Activated CD4-positive, CD25-positive, alpha-beta regulatory T cell treated with anti-CD3 and anti-CD28 coated beads, Interleukin-2, amount 50 U/mL, for 24 hours (primary cell): Measurements from ENCODE around the gene PCDHB11.
"Not testable (repeated sequence)": the region's sequence is repeated elsewhere in the genome, so short reads cannot be mapped to it uniquely, and the experiment has no call there.

Source experiments
- ATAC-seq, 2 donors: fragments of 150-1000 bp; cut with Tn5 transposase; one replicate each; pipeline ENCODE4 v1.10.0; 2021; ENCODE audit warnings: mild to moderate bottlenecking in 1 of 2, moderate library complexity in 1 of 2

The PCDHB11 gene

DNA sequence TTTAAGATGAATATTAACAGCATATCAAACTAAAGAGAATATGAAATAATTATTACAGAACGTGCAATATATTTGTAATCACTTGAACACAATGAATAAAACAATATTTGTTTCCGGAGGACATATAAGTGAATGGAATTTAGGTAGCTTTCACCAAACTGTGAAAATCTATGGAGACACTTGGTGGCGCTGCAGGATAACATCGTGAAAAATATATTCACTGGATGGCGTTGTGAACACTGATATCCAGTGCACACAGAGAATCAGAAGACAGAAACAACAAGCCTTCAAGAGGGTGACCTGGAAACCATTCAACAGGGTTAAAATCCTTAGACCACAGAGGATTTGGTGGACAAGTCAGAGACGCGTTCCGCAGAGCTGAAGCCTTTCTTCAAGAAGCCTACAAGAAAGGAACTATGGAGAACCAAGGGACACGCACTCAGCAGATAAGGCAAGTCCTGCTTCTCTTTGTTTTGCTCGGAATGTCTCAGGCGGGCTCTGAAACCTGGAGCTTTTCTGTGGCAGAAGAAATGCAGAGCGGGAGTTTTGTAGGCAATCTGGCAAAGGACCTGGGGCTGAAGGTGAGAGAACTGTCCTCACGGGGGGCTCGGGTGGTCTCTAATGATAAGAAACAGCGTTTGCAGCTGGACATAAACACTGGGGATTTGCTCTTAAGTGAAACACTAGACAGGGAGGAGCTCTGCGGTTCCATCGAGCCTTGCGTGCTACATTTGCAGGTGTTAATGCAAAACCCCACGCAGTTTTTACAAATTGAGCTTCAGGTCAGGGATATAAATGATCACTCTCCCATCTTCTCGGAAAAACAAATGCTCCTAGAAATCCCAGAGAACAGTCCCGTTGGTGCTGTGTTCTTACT, at the start of gene PCDHB11:
Gene PCDHB11 (plus strand): TSS at position 269 of the 877 bp plus-strand sequence. CDS start 148 bp downstream, at position 417.
- ATAC-seq, result no peak

DNA sequence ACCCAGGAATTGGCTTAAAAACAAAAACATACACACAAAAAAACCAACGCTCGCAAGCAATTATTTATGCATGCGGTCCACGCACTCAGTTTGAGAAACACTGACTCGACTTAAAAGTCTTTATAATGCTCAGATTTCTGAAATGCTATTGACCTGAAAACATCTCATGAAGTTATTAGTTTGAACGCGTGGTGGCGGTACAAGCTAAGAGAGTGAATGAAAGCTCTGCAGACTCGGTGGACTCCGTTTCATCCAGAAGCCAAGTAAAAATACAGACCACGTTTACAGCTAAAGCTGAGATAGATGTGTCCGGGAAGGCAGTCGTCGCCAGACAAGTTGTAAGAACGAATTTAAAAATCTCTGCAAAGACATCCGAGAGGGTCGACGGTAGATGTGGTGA, 49.6 kb upstream of the PCDHB11 start, which contains the start of gene PCDHB6:
Gene PCDHB6 (plus strand): TSS at position 246 of the 400 bp plus-strand sequence. CDS start 201 bp downstream, outside the sequence.
- ATAC-seq, result no peak

DNA sequence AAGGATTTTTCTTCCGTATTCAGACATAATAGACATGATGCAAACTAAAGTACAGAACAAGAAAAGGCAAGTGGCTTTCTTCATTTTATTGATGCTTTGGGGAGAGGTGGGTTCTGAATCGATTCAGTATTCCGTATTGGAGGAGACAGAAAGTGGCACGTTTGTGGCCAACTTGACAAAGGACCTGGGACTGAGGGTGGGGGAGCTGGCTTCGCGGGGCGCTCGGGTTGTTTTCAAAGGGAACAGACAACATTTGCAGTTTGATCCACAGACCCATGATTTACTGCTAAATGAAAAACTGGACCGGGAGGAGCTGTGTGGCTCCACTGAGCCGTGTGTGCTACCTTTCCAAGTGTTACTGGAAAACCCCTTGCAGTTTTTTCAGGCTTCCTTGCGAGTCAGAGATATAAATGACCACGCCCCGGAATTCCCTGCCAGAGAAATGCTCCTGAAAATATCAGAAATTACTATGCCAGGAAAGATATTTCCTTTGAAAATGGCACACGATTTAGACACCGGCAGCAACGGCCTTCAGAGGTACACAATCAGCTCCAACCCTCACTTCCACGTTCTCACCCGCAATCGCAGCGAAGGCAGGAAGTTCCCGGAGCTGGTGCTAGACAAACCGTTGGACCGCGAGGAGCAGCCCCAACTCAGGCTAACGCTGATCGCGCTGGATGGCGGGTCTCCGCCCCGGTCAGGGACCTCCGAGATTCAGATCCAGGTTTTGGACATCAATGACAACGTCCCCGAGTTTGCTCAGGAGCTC, 49.0 kb upstream of the PCDHB11 start:
- no peak for ATAC-seq

DNA sequence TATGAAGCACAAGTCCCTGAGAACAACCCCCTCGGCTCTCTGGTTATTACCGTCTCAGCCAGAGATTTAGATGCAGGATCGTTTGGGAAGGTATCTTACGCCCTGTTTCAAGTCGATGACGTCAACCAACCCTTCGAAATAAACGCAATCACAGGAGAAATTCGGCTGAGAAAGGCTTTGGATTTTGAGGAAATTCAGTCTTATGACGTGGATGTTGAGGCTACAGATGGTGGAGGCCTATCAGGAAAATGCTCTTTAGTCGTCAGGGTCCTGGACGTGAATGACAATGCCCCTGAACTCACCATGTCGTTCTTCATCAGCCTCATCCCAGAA, 48.5 kb upstream of the PCDHB11 start:
- ATAC-seq, result no peak

DNA sequence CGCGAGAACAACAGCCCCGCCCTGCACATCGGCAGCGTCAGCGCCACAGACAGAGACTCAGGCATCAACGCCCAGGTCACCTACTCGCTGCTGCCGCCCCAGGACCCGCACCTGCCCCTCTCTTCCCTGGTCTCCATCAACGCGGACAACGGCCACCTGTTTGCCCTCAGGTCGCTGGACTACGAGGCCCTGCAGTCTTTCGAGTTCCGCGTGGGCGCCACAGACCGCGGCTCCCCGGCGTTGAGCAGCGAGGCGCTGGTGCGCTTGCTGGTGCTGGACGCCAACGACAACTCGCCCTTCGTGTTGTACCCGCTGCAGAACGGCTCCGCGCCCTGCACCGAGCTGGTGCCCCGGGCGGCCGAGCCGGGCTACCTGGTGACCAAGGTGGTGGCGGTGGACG, 47.8 kb upstream of the PCDHB11 start:
- not testable (repeated sequence) for ATAC-seq

DNA sequence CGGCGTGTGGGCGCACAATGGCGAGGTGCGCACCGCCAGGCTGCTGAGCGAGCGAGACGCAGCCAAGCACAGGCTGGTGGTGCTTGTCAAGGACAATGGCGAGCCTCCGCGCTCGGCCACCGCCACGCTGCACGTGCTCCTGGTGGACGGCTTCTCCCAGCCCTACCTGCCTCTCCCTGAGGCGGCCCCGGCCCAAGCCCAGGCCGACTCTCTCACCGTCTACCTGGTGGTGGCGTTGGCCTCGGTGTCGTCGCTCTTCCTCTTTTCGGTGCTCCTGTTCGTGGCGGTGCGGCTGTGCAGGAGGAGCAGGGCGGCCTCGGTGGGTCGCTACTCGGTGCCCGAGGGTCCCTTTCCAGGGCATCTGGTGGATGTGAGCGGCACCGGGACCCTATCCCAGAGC, 47.3 kb upstream of the PCDHB11 start:
- not testable (repeated sequence) for ATAC-seq

DNA sequence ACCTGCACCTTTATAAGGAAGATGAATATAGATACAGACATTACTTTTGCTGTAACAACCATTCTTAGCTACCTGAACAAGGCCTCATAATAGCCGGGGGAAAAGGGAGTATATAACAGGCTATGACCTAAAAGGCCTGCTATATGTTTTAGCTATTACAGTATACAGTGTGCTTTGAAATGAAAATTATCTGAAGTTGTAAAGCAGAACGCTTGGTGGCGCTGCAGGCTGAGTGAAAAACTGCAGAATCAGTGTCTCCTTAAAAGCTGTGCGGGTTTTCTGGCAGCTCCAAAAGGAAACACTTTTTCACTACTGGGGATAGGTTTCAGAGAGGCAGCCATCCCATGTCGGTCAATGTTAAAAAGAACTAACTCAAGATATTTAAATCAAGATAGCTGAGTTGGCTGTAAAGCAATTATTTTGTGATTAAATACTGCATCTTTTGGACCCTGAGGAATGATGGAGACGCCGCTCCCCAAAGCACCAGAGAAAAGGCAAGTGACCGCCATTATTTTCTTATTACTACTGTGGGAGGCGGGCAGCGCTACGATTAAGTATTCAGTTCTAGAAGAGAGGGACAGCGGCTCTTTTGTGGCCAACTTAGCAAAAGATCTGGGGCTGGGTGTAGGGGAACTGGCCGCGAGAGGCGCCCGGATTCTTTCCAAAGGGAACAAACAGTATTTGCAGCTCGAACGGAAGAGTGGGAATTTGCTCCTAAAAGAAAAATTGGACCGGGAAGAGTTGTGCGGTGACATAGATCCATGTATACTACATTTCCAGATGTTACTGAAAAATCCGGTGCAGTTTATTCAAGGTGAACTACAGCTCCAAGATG, 43.7 kb upstream of the PCDHB11 start:
- no peak for ATAC-seq

DNA sequence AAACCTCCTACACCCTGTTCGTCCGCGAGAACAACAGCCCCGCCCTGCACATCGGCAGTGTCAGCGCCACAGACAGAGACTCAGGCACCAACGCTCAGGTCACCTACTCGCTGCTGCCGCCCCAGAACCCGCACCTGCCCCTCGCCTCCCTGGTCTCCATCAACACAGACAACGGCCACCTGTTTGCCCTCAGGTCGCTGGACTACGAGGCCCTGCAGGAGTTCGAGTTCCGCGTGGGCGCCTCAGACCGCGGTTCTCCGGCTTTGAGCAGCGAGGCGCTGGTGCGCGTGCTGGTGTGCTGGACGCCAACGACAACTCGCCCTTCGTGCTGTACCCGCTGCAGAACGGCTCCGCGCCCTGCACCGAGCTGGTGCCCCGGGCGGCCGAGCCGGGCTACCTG, 42.1 kb upstream of the PCDHB11 start:
- ATAC-seq, result not testable (repeated sequence)

DNA sequence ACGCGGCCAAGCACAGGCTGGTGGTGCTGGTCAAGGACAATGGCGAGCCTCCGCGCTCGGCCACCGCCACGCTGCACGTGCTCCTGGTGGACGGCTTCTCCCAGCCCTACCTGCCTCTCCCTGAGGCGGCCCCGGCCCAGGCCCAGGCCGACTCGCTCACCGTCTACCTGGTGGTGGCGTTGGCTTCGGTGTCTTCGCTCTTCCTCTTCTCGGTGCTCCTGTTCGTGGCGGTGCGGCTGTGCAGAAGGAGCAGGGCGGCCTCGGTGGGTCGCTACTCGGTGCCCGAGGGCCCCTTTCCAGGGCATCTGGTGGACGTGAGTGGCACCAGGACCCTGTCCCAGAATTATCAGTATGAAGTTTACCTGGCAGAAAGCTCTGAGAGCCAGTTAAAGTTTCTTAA, 41.5 kb upstream of the PCDHB11 start:
- ATAC-seq, result not testable (repeated sequence)

DNA sequence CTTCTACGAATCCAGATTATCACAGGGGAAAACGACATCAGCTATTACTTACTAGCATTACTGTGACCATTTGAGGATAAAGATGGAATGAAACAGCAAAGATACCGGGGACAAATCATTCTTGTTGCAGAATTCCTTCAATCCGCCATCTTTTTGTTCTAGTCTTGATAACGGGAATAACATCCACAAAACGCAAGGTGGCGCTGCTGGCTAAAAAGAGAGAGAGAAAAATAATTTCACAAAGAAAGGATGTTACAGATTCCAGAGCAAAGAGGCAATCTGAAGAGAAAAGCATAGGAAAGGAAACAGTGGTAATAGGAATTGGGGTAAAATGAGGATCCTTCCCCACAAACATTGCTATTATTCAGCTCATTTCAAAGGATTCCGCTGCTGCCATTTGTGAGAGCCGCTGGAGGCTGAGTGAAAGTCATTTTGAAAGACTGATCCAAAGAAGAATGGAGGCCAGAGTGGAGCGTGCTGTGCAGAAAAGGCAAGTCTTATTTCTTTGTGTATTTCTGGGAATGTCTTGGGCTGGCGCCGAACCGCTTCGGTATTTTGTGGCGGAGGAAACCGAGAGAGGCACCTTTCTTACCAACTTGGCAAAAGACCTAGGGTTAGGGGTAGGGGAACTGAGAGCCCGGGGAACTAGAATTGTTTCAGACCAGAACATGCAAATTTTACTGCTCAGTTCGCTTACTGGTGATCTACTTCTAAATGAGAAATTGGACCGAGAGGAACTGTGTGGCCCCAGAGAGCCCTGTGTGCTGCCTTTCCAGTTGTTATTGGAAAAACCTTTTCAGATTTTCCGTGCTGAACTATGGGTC, 26.8 kb upstream of the PCDHB11 start, which contains the start of gene PCDHB7:
Gene PCDHB7 (plus strand): TSS at position 264 of the 824 bp plus-strand sequence. CDS start 192 bp downstream, at position 456.
- ATAC-seq, result no peak

DNA sequence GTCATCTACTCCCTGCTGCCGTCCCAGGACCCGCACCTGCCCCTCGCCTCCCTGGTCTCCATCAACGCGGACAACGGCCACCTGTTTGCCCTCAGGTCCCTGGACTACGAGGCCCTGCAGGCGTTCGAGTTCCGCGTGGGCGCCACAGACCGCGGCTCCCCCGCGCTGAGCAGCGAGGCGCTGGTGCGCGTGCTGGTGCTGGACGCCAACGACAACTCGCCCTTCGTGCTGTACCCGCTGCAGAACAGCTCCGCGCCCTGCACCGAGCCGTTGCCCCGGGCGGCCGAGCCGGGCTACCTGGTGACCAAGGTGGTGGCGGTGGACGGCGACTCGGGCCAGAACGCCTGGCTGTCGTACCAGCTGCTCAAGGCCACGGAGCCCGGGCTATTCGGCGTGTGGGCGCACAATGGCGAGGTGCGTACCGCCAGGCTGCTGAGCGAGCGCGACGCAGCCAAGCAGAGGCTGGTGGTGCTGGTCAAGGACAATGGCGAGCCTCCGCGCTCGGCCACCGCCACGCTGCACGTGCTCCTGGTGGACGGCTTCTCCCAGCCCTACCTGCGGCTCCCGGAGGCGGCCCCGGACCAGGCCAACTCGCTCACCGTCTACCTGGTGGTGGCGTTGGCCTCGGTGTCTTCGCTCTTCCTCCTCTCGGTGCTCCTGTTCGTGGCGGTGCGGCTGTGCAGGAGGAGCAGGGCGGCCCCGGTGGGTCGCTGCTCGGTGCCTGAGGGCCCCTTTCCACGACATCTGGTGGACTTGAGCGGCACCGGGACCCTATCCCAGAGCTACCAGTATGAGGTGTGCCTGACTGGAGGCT, 24.9 kb upstream of the PCDHB11 start:
- not testable (repeated sequence) for ATAC-seq

DNA sequence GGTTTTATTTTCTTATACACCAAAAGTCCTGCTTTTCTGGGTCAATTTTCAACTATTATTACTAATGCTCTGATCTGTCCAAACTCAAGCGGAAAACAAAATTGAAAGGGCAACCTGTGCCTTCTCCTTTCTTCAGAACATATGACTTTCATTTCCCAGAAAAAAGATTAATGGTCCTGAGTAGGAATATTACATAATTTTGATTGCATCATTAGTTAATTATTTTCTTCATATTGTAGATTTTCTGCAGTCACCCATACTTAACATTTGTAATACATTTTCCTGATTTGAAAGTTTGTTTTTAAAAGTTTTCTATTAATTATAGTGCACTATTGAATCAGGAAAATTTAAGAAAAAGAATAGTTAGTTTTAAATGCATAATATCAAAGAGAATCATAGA, 23.5 kb upstream of the PCDHB11 start:
- ATAC-seq, result no peak

DNA sequence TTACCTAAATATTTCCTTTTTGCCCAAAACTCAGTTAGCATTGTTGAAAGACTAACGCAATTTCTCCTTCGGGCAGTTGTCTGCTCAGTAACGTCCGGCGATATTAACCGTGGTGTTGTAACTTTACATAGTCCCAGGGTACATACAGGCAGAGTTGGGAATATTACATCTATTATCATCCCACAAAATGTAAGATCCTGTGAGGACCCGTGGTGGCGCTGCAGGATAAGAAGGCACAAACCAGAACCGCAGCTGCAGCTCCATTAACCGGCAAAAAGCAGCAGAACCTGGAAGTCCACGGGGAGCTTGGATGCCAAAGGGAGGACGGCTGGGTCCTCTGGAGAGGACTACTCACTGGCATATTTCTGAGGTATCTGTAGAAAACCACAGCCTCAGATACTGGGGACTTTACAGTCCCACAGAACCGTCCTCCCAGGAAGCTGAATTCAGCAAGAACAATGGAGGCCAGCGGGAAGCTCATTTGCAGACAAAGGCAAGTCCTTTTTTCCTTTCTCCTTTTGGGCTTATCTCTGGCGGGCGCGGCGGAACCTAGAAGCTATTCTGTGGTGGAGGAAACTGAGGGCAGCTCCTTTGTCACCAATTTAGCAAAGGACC, 21.7 kb upstream of the PCDHB11 start, which contains the start of gene PCDHB8:
Gene PCDHB8 (plus strand): TSS at position 214 of the 615 bp plus-strand sequence. CDS start 245 bp downstream, at position 459.
- ATAC-seq, result not testable (repeated sequence)

DNA sequence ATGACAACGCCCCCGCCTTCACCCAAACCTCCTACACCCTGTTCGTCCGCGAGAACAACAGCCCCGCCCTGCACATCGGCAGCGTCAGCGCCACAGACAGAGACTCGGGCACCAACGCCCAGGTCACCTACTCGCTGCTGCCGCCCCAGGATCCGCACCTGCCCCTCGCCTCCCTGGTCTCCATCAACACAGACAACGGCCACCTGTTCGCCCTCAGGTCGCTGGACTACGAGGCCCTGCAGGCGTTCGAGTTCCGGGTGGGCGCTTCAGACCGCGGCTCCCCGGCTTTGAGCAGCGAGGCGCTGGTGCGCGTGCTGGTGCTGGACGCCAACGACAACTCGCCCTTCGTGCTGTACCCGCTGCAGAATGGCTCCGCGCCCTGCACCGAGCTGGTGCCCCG, 20.1 kb upstream of the PCDHB11 start:
- ATAC-seq, result not testable (repeated sequence)

DNA sequence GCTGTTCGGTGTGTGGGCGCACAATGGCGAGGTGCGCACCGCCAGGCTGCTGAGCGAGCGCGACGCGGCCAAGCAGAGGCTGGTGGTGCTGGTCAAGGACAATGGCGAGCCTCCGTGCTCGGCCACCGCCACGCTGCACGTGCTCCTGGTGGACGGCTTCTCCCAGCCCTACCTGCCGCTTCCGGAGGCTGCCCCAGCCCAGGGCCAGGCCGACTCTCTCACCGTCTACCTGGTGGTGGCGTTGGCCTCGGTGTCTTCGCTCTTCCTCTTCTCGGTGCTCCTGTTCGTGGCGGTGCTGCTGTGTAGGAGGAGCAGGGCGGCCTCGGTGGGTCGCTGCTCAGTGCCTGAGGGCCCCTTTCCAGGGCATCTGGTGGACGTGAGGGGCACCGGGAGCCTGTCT, 19.6 kb upstream of the PCDHB11 start:
- not testable (repeated sequence) for ATAC-seq

DNA sequence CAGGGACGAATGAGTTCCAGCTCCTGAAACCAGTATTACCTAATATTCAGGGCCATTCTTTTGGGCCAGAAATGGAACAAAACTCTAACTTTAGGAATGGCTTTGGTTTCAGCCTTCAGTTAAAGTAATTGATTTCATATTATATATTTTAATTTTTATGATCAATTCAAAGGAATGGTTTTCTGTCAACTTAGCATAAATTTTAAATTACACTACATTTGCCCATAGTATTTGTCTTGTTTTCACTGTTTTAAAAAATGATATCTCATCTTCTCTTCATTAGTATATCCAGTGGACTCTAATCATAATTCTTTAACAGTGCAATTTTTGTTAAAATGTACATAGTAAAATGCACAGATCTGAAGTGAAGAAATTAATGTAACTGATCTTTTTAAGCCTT, 19.1 kb upstream of the PCDHB11 start:
- no peak for ATAC-seq

DNA sequence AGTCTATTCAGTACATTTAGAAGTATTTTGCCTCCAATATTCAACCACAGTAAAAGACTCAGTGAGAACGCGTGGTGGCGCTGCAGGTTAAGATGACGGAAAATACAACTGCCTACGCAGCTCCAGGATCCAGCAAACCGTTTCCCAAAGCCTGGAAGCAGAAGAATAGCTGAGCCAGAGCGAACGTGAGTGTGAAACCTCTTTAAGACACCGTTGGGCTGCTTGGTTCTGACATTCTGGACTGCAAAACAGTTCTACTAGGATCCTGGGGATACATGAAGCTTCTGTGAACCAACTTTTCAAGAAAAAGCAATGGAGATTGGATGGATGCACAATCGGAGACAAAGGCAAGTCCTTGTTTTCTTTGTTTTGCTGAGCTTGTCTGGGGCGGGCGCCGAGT, 17.2 kb upstream of the PCDHB11 start, which contains the start of gene PCDHB16:
Gene PCDHB16 (plus strand): TSS at position 140 of the 400 bp plus-strand sequence. CDS start 173 bp downstream, at position 313.
- ATAC-seq, result no peak

DNA sequence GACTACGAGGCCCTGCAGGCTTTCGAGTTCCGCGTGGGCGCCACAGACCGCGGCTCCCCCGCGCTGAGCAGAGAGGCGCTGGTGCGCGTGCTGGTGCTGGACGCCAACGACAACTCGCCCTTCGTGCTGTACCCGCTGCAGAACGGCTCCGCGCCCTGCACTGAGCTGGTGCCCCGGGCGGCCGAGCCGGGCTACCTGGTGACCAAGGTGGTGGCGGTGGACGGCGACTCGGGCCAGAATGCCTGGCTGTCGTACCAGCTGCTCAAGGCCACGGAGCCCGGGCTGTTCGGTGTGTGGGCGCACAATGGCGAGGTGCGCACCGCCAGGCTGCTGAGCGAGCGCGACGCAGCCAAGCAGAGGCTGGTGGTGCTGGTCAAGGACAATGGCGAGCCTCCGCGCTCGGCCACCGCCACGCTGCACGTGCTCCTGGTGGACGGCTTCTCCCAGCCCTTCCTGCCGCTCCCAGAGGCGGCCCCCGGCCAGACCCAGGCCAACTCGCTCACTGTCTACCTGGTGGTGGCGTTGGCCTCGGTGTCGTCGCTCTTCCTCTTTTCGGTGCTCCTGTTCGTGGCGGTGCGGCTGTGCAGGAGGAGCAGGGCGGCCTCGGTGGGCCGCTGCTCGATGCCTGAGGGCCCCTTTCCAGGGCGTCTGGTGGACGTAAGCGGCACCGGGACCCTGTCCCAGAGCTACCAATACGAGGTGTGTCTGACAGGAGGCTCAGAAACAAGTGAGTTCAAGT, 15.1 kb upstream of the PCDHB11 start:
- ATAC-seq, result not testable (repeated sequence)

DNA sequence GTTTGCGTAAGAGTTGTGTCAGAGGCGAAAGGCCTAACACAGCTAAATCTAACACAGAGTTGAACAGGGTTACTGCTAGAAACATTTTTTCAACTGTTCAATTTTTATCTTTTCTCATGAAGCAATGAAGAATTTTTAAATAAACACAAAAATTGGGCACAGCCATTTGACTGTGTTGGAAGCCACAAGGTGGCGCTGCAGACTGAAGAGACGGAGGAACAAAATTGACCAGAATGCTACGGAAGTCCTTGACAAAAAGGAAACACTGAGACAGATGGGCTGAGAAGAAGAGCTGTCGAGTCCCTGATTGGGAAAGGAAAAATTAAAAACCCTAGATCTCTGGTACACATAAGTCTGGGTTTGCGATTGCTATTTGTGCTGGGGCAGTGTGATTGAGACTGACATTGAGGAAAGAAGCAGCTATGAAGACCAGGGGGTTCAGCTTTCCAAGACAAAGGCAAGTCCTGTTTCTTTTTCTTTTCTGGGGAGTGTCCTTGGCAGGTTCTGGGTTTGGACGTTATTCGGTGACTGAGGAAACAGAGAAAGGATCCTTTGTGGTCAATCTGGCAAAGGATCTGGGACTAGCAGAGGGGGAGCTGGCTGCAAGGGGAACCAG, 12.4 kb upstream of the PCDHB11 start, which contains the start of gene PCDHB9:
Gene PCDHB9 (plus strand): TSS at position 265 of the 616 bp plus-strand sequence. CDS start 158 bp downstream, at position 423.
- ATAC-seq, result no peak
